Skeletal muscle tissue (tissue), 4 donors: ENCODE measurements around the gene RPS29. TPM values are rescaled to one million over a fixed set of nuclear protein-coding genes. Genes with fewer than 3 reads are reported as not detected.
A peak's percentile ranks its signal among the peaks of the same experiment; 100 is the strongest.

Experiments
- H3K27ac ChIP-seq: one replicate; pipeline ENCODE4 v1.7.0; 2013; ENCODE audit warnings: mild to moderate bottlenecking, low read depth, low read length, inconsistent platforms
- H3K27me3 ChIP-seq, 3 donors: one replicate each; pipeline ENCODE4 v1.7.0; 2013; ENCODE audit warnings: low read length in 3 of 3; ENCODE audit not compliant: control insufficient read depth in 3 of 3, insufficient read depth in 3 of 3
- H3K36me3 ChIP-seq, 3 donors: one replicate each; pipeline ENCODE4 v1.7.0; 2013; ENCODE audit warnings: low read length in 3 of 3; ENCODE audit not compliant: control insufficient read depth in 3 of 3, insufficient read depth in 3 of 3
- H3K4me1 ChIP-seq, 3 donors: one replicate each; pipeline ENCODE4 v1.7.0; 2013; ENCODE audit warnings: low read length in 3 of 3, mild to moderate bottlenecking in 3 of 3; ENCODE audit not compliant: control insufficient read depth in 3 of 3, insufficient read depth in 3 of 3
- H3K4me3 ChIP-seq, 3 donors: one replicate each; pipeline ENCODE4 v1.7.0; 2013; ENCODE audit warnings: low read length in 3 of 3
- H3K9ac ChIP-seq, 3 donors: one replicate each; pipeline ENCODE4 v1.7.0; 2013; ENCODE audit warnings: low read length in 3 of 3, mild to moderate bottlenecking in 3 of 3, moderate library complexity in 2 of 3, low read depth in 1 of 3
- H3K9me3 ChIP-seq, 3 donors: one replicate each; pipeline ENCODE4 v1.7.0; 2013; ENCODE audit warnings: low read length in 3 of 3; ENCODE audit not compliant: control insufficient read depth in 3 of 3
- total RNA-seq: library from RNA; depleted of rRNA; stranded (reverse); fragments of >200 nt; gene quantifications from one replicate; pipeline ENCODE4 v1.2.3, GENCODE V29; 2014
- donor health status: Osteomylitis.

RPS29 gene
- 2,999 TPM for total RNA-seq

DNA sequence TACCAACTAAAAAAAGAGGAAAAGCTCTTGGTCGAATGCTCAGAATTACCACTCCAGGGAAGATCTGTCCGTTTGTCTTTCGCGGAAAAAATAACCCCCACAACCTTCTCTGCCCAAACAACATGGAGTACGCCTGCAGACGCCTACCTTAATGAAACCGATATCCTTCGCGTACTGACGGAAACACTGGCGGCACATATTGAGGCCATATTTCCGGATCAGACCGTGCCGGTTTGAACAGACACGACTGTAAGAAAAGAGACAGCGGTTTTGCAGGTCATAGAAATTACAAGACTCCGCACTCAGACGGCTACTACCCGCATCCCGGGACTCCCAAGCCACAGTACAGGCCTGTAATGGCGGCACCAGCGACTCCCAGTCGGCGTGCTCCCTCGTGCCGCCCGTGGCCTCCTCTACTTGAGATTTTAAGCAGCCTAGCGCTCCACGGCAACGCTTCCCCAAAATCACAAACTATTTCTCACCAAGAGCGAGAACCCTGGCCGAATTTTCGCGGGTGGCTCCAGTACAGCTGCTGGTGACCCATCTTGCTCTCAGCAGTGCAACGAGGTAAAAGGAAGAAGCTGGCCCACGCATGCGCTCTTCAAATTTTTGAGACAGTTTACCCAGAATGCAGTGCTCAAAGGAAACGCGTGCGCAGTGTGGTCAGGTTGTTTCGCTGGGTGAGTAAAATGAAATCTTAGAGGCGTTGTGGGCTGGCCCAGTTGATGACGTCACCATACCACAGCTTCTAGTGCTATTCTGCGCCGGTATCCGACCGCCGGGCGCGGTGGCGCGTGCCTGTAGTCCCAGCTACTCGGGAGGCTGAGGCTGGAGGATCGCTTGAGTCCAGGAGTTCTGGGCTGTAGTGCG is at the start of gene RPS29:
TSS of gene RPS29 (minus strand) at position 578 of the 870 bp plus-strand sequence. CDS start at position 544, 34 bp downstream.
- Histone ChIP-seq H3K27ac (peak within 1 kb of the TSS; percentile 84), H3K36me3 (peaks cover 15 to 23% (median 20%) of the 10 kb centered on the region in 3 donors), H3K9ac (peak within 1 kb of the TSS; percentile 85 to 98 (median 96)), H3K27me3 (no peaks in the 10 kb centered on the region), H3K9me3 (no peaks in the 10 kb centered on the region), H3K4me3 (peak within 1 kb of the TSS; percentile 81 to 98 (median 95)), H3K4me1 (peaks cover 9 to 21% (median 11%) of the 10 kb centered on the region in 3 donors)

DNA sequence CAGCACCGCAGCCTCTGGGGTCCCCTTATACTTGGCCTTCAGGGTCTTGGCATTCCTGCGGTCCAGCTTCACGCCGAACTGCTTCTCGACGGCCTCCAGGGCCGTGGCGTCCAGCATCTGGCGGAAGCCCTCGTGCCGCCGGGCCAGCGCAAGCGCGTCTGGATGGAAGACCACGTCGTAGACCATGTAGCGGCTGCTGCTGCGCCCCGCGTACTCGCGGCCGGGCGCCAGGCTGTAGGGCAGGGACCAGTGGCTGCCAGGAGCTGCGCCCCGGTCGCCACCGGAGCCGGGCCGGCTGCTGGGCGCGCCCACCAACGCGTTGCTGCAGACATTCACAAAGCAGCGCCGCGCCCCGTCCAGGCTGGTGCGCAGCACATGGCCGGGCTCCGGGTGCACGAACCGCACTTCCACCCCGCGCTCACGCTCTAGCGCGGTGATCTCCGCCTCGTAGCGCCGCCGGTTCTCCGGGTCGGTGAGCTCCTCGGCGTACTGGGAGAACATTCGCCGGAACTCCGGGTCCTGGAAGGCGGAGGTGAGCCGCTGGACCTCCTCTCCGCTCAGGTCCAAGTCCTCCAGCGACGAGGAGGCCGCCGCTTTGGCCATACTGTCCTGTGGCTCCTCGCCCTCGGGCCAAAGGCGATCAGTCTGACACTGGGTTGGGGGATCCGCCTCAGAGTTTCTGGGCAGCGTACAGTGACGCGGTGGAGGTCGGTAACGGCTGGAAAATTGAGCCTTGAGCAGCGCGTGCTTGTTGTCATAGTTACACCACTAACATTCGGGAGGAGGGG is 48.6 kb upstream of the RPS29 start, which contains the start of gene DNAAF2:
TSS of gene DNAAF2 (minus strand) at position 698 of the 788 bp plus-strand sequence. CDS start at position 603, 95 bp downstream.
- H3K4me3 ChIP-seq: peak within 1 kb of the TSS; percentile 88 to 97 (median 95)
- H3K27me3 ChIP-seq: no peaks in the 10 kb centered on the region
- peaks cover 0 to 8% (median 2%) of the 10 kb centered on the region in 3 donors for H3K36me3 ChIP-seq
- H3K27ac ChIP-seq: peak within 1 kb of the TSS; percentile 96
- peaks cover 12 to 24% (median 17%) of the 10 kb centered on the region in 3 donors for H3K4me1 ChIP-seq
- peak within 1 kb of the TSS; percentile 90 to 96 (median 95) for H3K9ac ChIP-seq
- H3K9me3 ChIP-seq: no peaks in the 10 kb centered on the region

DNA sequence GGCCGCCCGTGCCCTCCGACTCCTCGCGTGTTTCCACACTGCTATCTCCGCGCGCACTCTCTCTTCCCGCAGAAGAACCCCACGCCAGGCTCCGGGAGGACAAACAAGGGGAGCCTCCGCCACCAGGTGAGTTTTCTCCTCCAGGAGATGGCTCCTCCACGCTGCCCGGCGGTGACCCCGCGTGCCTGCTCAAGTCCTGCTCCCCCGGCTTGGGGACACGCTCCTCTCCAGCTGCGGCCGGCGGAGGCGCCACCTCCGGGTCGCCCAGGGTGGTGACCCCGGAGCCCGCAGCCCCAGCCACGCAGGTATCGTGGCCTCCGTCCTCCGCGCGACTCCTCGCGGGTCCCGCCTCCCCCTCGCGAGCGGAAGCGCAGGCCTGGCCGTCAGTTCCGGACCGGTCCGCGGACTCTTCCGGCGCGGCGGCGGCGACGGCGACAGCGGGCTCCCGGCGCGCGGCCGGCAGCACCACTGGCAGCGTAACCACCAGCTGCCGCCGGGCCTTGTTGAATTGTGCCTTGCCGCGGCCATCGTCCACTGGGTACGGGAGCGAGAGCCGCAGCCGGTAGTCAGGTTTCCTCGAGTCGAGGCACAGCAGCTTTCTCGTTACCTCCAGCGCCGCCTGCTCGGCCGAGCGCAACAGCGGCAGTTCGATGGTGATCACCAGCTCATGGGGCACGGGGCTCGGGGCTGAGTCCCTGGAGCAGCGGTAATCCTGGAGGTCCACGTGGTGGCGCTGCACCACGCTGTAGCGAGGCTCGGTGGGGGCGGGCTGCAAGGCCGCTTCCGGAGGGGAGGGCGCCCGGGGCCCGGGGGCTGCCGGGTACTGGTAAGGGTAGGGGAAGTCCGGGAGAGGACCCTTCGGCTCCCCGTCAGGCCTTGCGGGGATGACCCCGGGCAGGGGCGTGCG is 47.7 kb upstream of the RPS29 start:
- Histone ChIP-seq H3K27ac (peak overlapping the region; percentile 96), H3K4me1 (peaks cover 12 to 24% (median 17%) of the 10 kb centered on the region in 3 donors), H3K4me3 (peak overlapping the region; percentile 88 to 97 (median 95)), H3K9ac (peak overlapping the region; percentile 90 to 96 (median 95)), H3K36me3 (peaks cover 0 to 8% (median 2%) of the 10 kb centered on the region in 3 donors), H3K27me3 (no peaks in the 10 kb centered on the region), H3K9me3 (no peaks in the 10 kb centered on the region)

DNA sequence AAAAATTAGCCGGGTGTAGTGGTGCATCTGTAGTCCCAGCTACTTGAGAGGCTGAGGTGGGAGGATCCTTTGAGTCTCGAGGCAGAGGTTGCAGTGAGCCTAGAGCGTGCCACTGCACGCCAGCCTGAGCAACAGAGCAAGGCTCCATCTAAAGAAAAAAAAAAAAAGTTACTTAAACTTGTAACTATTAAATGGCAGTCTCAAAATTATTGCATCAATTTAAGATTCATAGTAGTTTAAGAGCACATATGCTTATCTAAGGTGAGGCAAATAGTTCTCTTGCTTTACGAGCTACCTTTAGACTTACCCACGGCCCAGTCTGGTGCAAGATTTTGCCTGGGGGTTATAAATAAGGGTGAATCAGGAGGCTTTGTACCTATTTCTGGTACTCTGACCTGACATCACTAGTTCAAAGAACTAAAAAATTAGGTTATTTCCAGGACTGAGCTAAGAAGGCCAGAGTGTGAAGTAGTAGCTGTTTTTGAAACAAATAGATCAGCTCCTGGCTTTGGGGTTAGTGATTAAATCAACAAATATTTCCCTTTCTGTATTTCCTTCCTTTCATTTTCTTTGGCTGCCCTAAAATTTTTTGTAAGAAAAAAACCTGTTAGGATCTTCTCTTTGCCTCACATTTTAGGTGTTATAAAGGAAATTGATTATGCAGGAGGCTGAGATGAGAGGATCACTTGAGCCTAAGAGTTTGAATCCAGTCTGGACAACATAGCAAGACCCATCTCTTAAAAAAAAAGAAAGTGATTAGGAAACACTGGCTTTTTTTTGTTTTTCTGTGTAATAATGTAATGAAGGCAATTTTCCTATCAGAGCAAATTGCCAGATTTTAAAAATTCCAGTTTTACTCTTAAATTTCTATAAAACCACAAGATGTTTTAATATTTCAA is 38.0 kb upstream of the RPS29 start:
- peaks cover 25 to 35% (median 25%) of the 10 kb centered on the region in 3 donors for H3K4me1 ChIP-seq
- H3K27ac ChIP-seq: no peak overlapping the region
- peaks cover 0 to 6% (median 0%) of the 10 kb centered on the region in 3 donors for H3K36me3 ChIP-seq
- no peaks in the 10 kb centered on the region for H3K9me3 ChIP-seq
- H3K4me3 ChIP-seq: no peak overlapping the region
- H3K27me3 ChIP-seq: no peaks in the 10 kb centered on the region
- H3K9ac ChIP-seq: no peak overlapping the region

DNA sequence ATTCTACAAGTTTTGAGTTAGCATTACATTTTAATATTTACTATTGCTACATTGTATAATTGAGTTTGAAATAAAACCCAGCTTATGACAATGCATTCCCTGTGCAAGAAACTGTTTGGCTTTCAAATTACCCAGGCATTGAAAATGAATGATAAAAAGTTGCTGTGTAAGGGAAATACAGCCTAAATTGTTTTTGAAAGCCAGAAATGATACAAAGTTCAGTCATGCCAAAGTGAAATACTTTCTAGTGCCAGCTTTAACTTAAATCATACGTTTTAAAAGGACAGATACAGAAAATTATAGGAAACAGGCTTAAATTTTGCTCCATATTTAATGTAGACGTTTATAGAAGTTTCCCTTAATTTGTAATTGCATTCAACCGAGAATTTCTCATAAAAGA is 37.2 kb upstream of the RPS29 start:
- Histone ChIP-seq H3K9ac (no peak overlapping the region), H3K27me3 (no peaks in the 10 kb centered on the region), H3K27ac (no peak overlapping the region), H3K36me3 (peaks cover 0 to 10% (median 1%) of the 10 kb centered on the region in 3 donors), H3K4me1 (peaks cover 25 to 35% (median 26%) of the 10 kb centered on the region in 3 donors), H3K4me3 (no peak overlapping the region), H3K9me3 (no peaks in the 10 kb centered on the region)

DNA sequence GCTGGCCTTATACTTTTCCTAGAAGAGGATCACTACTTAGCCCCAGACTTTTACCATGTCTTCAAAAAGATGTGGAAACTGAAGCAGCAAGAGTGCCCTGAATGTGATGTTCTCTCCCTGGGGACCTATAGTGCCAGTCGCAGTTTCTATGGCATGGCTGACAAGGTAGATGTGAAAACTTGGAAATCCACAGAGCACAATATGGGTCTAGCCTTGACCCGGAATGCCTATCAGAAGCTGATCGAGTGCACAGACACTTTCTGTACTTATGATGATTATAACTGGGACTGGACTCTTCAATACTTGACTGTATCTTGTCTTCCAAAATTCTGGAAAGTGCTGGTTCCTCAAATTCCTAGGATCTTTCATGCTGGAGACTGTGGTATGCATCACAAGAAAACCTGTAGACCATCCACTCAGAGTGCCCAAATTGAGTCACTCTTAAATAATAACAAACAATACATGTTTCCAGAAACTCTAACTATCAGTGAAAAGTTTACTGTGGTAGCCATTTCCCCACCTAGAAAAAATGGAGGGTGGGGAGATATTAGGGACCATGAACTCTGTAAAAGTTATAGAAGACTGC is 35.9 kb upstream of the RPS29 start:
- peak overlapping the region; percentile 93 to 99 (median 98) for H3K9ac ChIP-seq

DNA sequence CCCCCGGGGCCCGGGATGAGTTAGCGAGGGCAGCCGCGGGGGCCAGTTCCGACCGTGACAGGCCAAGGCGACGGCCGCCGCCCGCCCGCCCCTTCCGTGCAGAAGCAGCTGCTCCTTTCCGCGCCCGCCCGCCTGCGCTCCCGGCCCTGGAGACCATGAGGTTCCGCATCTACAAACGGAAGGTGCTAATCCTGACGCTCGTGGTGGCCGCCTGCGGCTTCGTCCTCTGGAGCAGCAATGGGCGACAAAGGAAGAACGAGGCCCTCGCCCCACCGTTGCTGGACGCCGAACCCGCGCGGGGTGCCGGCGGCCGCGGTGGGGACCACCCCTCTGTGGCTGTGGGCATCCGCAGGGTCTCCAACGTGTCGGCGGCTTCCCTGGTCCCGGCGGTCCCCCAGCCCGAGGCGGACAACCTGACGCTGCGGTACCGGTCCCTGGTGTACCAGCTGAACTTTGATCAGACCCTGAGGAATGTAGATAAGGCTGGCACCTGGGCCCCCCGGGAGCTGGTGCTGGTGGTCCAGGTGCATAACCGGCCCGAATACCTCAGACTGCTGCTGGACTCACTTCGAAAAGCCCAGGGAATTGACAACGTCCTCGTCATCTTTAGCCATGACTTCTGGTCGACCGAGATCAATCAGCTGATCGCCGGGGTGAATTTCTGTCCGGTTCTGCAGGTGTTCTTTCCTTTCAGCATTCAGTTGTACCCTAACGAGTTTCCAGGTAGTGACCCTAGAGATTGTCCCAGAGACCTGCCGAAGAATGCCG is 35.1 kb upstream of the RPS29 start:
- Histone ChIP-seq H3K4me1 (peaks cover 25 to 35% (median 26%) of the 10 kb centered on the region in 3 donors), H3K9ac (peak overlapping the region; percentile 93 to 99 (median 98)), H3K27me3 (no peaks in the 10 kb centered on the region), H3K36me3 (peaks cover 2 to 24% (median 12%) of the 10 kb centered on the region in 3 donors), H3K27ac (peak overlapping the region; percentile 98), H3K4me3 (peak overlapping the region; percentile 83 to 97 (median 96)), H3K9me3 (no peaks in the 10 kb centered on the region)

More for the DNA sequence above, 35.9 kb upstream of the RPS29 start:
- Histone ChIP-seq H3K36me3 (peaks cover 2 to 22% (median 12%) of the 10 kb centered on the region in 3 donors), H3K27me3 (no peaks in the 10 kb centered on the region), H3K27ac (peak overlapping the region; percentile 9), H3K9me3 (no peaks in the 10 kb centered on the region), H3K4me3 (peak overlapping the region; percentile 83 to 97 (median 96)), H3K4me1 (peaks cover 25 to 35% (median 26%) of the 10 kb centered on the region in 3 donors)
